ENCODE data around the gene PI4KA.

Gene PI4KA

GRCh38 chr22:20881869-20882815 lies 23.5 kb upstream of the PI4KA start:
- DNase-seq (ENCODE audit: low read depth) = no peak

GRCh38 chr22:20881231-20881630 lies 22.6 kb upstream of the PI4KA start:
- no peak for DNase-seq (ENCODE audit: low read depth)

- no peak for DNase-seq (ENCODE audit: low read depth)
Measured at GRCh38 chr22:20877715-20878114, 19.1 kb upstream of the PI4KA start.

- DNase-seq (ENCODE audit: low read depth) = no peak
Measured at GRCh38 chr22:20875296-20875695, 16.7 kb upstream of the PI4KA start.

GRCh38 chr22:20873214-20873613 lies 14.6 kb upstream of the PI4KA start:
- DNase-seq (ENCODE audit: low read depth) = no peak

GRCh38 chr22:20869234-20869633 lies 10.6 kb upstream of the PI4KA start:
- no peak for DNase-seq (ENCODE audit: low read depth)

GRCh38 chr22:20868025-20868962 lies 9.7 kb upstream of the PI4KA start:
- DNase-seq (ENCODE audit: low read depth) = no peak

- DNase-seq (ENCODE audit: low read depth) = no peak
Measured at GRCh38 chr22:20867179-20868024, 8.8 kb upstream of the PI4KA start.

GRCh38 chr22:20866736-20867135 lies 8.1 kb upstream of the PI4KA start:
- DNase-seq (ENCODE audit: low read depth) = no peak

- DNase-seq (ENCODE audit: low read depth) = no peak
Measured at GRCh38 chr22:20865875-20866445, 7.3 kb upstream of the PI4KA start.

- DNase-seq (ENCODE audit: low read depth) = no peak
Measured at GRCh38 chr22:20865331-20865730, 6.7 kb upstream of the PI4KA start.

- no peak for DNase-seq (ENCODE audit: low read depth)
Measured at GRCh38 chr22:20864186-20864908, 5.7 kb upstream of the PI4KA start.

- DNase-seq (ENCODE audit: low read depth) = no peak
Measured at GRCh38 chr22:20863366-20863765, 4.8 kb upstream of the PI4KA start.

GRCh38 chr22:20862540-20862939 lies 3.9 kb upstream of the PI4KA start:
- DNase-seq (ENCODE audit: low read depth) = no peak

- DNase-seq (ENCODE audit: low read depth) = no peak
Measured at GRCh38 chr22:20859615-20860014, 1.0 kb upstream of the PI4KA start.

GRCh38 chr22:20857838-20858614 lies 585 bp downstream of the PI4KA start:
- peak; percentile 66 for DNase-seq (ENCODE audit: low read depth)

GRCh38 chr22:20857247-20857643 lies 1.4 kb downstream of the PI4KA start:
- DNase-seq (ENCODE audit: low read depth) = no peak

GRCh38 chr22:20853236-20853660 lies 5.4 kb downstream of the PI4KA start:
- no peak for DNase-seq (ENCODE audit: low read depth)

- DNase-seq (ENCODE audit: low read depth) = no peak
Measured at GRCh38 chr22:20852503-20852902, 6.1 kb downstream of the PI4KA start.

GRCh38 chr22:20852076-20852475 lies 6.5 kb downstream of the PI4KA start:
- DNase-seq (ENCODE audit: low read depth) = no peak
